Prostate gland (tissue), 2 donors: Measurements from ENCODE around the gene AOC1.

ENCODE experiments used
- CTCF ChIP-seq, 4 experiments: fragments of 200-600 bp in 2 of 4; fragments of 450-650 bp in 2 of 4; sonication (generic) in 2 of 4; IDR thresholded peaks; 1 replicate in 3 of 4; 2 replicates in 1 of 4; pipeline ENCODE4 v1.5.1; 2016 to 2019; ENCODE audit warnings: antibody characterized with exemption in 4 of 4, mild to moderate bottlenecking in 2 of 4, moderate library complexity in 2 of 4
- POLR2A ChIP-seq: fragments of 450-650 bp; IDR thresholded peaks from one replicate; pipeline ENCODE4 v1.6.1; 2016; ENCODE audit warnings: antibody characterized with exemption, mild to moderate bottlenecking
- POLR2AphosphoS5 ChIP-seq: sonication (generic); formaldehyde crosslinking; IDR thresholded peaks from one replicate; pipeline ENCODE4 v1.6.1; 2017; ENCODE audit warnings: antibody characterized with exemption

DNA sequence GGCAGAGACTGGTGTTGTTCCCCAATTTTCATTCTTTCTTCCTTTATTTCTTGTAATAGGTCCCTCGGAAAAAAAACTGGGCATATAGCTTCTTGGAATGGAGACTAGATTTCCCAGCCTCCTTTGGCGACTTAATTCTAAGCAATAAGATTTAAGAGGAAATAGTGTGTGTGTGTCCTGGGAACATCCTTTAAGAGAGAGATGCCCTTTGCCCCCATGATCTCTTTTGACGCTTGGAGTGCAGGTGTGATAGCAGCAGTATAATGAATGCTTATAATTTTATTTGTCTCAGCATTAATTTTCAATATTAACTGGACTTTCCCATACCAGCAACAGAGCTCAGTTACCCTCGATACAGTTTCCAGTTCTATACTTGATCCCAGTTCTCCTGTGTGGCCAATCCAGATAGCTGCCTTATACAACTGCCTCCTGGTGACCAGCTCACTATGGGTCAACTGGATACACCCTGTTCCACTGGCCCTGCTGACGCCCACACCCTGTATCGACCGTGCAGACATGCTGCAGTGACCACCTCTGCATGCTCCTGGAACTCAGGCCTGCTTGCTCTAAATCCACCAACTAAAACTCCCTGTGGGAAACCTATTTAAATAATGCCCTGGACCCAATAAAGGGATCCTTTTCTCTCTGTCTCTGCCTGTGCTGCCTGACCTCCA lies 37.9 kb upstream of the AOC1 start:
- TF ChIP-seq CTCF (IDR thresholded peaks at IDR 0.05): no peak
- TF ChIP-seq POLR2A: no peak
- TF ChIP-seq POLR2AphosphoS5: no peak
